ENCODE measurements around the gene THAP9. TPM values are rescaled to one million over a fixed set of nuclear protein-coding genes. Genes with fewer than 3 reads are reported as not detected.

THAP9 gene
- total RNA-seq, 2 experiments from 2014 or later, result 2.2 to 2.4 TPM

DNA sequence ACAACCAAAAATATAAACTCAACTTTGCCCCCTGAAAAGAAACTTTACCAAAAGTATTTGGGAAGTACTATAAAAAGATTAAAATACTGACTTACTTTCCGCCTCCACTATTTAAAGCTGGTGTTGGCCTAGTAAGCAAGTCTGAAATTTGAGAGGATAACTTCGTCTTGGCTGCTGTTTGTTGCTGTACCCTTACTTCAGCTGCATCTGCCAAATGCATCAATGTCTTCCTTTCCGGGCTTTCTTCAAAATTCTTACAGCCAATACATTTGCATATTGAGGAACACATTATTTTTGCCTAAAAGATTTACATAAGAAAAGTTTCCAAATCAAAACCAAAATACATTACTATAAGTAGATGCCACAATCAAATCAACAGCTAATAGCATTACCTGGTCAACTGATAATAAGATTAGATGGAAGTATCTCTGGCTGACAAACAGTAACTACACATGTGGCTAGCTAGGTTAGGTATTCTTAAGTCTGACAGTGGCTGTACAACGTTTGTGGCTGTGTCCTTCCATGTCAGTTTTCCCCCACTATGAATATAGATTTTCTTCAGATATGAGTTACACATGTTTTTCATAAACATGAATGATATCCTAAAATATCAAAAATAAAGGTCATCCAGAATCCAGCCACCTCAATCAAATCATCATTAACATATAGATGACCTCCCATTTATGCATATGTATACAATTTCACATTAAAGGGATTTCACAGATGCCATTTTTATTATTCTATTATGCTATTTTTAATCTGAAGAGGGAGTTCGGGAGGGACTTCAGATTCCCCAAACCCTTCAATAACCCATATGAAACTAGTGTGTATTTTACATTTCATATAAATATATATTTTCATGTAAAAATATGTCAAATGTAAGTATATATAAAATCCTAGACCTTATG, 30.6 kb downstream of the THAP9 start:
- POLR2A ChIA-PET, result no interaction called here

GRCh38 chr4:82934441-82934840, 33.9 kb downstream of the THAP9 start:
- CTCF ChIA-PET, result no interaction called here
- POLR2A ChIA-PET, result no interaction called here

More for the DNA sequence above, 30.6 kb downstream of the THAP9 start:
- CTCF ChIA-PET, result interaction anchor here (1.4 kb wide), 1 partner anchor 37 kb away, joined by 4 read pairs; no protein-coding TSS in a partner anchor

DNA sequence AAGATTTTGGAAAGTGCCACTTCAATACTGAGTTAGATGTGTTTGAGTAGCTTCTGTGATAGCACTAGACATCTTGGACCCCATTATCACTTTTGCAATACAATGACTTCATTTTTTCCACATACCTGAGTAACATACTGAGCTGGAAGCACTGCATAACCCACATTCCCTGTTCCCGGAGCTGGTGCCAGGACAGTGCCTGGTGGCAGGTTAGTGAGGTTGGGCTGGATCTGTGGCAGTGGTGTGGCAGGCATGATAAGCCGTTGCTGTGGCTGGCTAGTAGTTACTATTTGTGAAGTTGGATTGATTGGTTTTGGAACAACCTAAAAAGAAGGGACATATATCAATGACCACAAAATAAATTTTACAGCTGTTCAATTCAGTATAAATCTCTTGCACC, 38.9 kb downstream of the THAP9 start:
- CTCF ChIA-PET, result no interaction called here
- POLR2A ChIA-PET, result no interaction called here

DNA sequence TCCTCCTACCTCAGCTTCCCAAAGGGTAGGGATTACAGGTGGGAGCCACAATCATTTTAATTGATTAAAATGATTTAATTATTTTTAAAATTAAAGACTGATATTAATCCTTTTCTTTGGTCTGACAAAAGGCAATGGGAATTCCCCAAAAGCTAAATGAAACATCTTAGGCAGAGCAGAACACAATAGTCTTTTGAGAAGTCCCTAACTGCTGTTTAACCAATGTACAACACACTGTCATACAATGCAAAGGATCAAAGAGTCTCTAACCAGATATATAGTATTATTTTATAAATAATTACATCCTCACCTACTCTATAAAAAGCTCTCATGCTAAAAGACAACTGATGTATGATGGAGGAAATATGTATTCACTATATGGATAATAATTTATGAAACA, 47.0 kb downstream of the THAP9 start:
- POLR2A ChIA-PET, result interaction anchor here (0.6 kb wide), 1 partner anchor 39 kb away, joined by 7 read pairs; no protein-coding TSS in a partner anchor

GRCh38 chr4:82948647-82949204, 48.2 kb downstream of the THAP9 start:
- CTCF ChIA-PET, result interaction anchor here (1.0 kb wide), 1 partner anchor 42 kb away, joined by 4 read pairs; no protein-coding TSS in a partner anchor
- POLR2A ChIA-PET, result no interaction called here

More for the DNA sequence above, 47.0 kb downstream of the THAP9 start:
- CTCF ChIA-PET, result no interaction called here

DNA sequence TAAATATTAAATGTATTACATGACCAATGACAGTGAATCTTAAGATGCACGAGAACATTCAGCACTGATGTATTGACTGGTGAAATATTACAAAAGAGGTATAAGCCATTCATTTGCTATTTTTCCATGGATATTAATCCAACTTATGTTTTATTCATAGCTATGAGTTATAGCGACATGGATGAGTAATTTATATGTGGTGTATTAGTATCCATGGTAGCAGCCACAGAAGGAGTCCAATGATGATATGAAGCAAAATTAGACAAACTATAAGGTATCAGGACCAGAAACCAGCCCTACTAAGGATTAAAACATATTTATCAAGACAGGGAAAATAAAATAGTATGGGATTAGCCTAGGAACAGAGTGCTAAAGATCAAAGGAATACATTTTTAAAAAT, 50.7 kb downstream of the THAP9 start:
- ChIA-PET POLR2A (no interaction called here), CTCF (no interaction called here)

DNA sequence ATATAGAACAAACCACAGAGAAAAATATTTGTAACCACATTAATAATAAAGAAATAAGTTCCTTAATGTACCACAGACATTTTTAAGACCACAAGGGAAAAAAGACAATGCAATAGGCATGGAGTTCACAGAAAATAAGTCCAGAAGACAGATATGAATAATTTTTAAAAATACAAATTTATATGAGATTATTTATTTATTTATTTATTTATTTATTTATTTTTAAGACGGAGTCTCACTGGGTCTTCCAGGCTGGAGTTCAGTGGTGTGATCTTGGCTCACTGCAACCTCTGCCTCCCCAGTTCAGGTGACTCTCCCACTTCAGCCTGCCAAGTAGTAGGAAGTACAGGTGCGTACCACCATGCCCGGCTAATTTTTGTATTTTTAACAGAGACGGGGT, 53.7 kb downstream of the THAP9 start:
- CTCF ChIA-PET, result no interaction called here
- POLR2A ChIA-PET, result no interaction called here

DNA sequence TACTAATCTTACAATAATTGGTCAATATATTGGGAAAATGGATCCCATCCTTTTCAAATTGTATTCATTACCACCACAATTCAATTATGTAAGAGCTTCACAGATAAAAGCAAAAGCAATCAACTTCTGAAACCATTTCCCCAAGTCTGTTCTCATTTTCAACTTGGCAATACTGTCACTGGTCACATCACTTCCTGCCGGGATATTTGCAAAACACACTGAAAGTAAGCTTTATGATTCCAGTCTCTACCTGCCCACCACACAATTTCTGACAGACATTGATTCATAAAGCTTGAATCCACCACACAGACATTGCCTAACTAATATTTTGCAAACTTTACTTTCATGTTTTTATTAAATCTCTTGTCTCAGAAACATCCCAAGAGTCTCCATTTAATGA, 56.5 kb downstream of the THAP9 start:
- POLR2A ChIA-PET, result no interaction called here
- CTCF ChIA-PET, result interaction anchor here (0.6 to 0.7 kb wide), 2 partner anchors 74 to 94 kb away, joined by 3 read pairs; no protein-coding TSS in a partner anchor

DNA sequence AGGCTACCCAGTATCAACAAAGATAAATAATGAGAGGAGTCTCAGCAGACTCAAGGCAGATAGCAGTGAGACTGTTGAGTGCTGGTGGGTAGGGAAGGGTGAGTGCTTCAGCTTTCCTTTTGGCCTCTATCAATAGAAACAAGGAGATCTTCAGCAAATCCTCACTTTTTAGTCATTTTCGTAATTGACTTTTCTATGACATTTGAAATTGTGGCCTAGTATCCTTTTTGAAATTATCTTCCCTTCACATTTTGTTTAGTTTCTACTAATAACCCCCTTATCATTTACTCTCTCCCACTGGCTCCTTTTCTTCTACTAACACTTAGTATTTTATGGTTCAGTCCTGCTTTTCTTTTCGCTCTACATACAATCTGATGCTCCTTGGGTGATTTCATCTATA, 65.2 kb downstream of the THAP9 start:
- CTCF ChIA-PET, result no interaction called here

DNA sequence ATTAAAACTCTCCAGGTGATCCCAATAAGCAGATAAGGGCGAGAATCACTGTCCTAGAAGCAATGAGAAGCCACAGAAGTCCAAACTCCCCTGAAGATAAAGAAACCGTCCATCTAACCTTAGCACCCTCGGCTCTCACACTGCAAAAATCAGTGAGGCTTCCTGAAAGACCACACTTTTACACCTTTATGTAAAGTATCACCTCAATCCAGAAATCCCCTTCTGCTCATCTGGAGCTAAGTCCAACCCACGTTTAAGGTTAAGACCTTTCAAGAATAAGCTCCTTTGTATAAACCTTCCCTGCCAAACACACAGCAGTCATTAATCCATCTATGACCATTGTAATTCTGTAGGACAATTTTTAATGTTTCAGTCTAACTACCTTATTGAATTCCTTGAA, 68.4 kb downstream of the THAP9 start:
- ChIA-PET CTCF (interaction anchor here (1.5 kb wide), 1 partner anchor 38 kb away, joined by 4 read pairs; no protein-coding TSS in a partner anchor), POLR2A (no interaction called here)

More for the DNA sequence above, 65.2 kb downstream of the THAP9 start:
- POLR2A ChIA-PET, result no interaction called here

DNA sequence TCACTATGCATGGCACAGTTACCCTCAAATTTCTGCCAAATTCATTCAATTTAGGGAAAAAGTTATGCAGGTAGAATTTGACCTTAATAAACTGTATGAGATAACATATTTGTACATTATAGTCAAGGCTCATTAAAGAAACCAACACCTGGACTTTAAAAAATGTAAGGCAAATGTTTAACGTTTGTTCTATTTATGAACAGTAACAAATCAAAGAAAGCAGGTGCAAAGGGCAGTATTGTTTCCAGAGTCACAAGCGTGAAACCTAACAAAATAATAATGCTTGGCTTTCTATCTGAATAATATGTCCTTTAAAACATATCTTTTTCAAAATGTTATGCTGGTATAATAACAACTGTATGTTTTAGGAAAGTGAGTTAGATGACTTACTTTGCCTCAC, 68.9 kb downstream of the THAP9 start:
- POLR2A ChIA-PET, result no interaction called here
- CTCF ChIA-PET, result no interaction called here

Other genes with a start within 250 kb of the THAP9 start
- 1 to 10 TPM; 7.0 to 7.1 TPM for gene SCD5, start 101.9 kb upstream of the THAP9 start, total RNA-seq
- gene SEC31A, start 9.6 kb upstream of the THAP9 start, total RNA-seq, result 10 to 100 TPM; 84.6 to 87.2 TPM
- 10 to 100 TPM; 24.1 to 24.7 TPM for gene LIN54, start 110.1 kb downstream of the THAP9 start, total RNA-seq
- 10 to 100 TPM; 36.6 to 37.2 TPM for gene COPS4, start 134.4 kb downstream of the THAP9 start, total RNA-seq
- 10 to 100 TPM; 14.0 to 14.5 TPM for gene PLAC8, start 214.0 kb downstream of the THAP9 start, total RNA-seq

Data from activated CD8-positive, alpha-beta memory T cell treated with anti-CD3 and anti-CD28 coated beads for 36 hours (primary cell).